Fibroblast of the aortic adventitia (primary cell): ENCODE data around the gene MAP3K6. TPM values are rescaled to one million over a fixed set of nuclear protein-coding genes. Genes with fewer than 3 reads are reported as not detected.

Source experiments
- DNase-seq: peaks from one replicate; pipeline ENCODE4 v3.0.0-alpha.2; 2010; ENCODE audit warnings: low read depth
- H3K4me3 ChIP-seq: 2 replicates; pipeline ENCODE4 v1.5.1; 2011; ENCODE audit warnings: low read depth, mild to moderate bottlenecking, control low read depth, low read length, moderate library complexity
- CTCF ChIP-seq: IDR thresholded peaks from 2 replicates; pipeline ENCODE4 v1.5.1; 2011; ENCODE audit warnings: mild to moderate bottlenecking, low read length, control low read depth, inconsistent platforms; ENCODE audit not compliant: insufficient read depth
- total RNA-seq: library from RNA; depleted of rRNA; stranded (reverse); fragments of >200 nt; gene quantifications from 2 replicates; pipeline ENCODE4 v1.2.3, GENCODE V29; 2012; ENCODE audit warnings: low replicate concordance

MAP3K6 gene
- total RNA-seq, 1 donor = 18.2 TPM

DNA sequence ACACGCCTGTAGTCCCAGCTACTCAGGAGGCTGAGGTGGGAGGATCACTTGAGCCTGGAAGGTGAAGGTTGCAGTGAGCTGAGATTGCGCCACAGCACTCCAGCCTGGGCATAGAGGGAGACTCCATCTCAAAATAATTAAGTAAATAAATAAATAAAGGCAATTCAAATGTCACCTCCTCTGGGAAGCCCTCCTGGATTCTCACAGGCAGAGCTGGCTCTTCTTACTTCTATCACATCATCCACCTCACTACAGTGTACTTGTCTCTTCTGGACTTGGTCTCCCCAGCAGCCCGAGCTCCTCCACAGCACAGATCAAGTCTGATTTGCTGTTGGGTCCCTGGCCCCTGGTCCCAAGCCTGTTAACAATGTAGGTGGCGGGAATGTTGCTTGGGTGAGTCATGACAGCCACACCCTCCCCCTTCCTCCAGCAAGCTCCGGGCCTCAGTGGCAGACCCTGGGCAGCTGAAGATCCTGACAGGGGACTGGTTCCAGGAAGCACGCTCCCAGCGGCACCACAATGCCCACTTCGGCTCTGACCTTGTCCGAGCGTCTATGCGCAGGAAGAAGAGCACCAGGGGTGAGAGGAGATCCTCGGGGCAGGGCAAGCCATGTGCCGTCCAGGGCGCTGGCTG lies 19.7 kb downstream of the MAP3K6 start:
- no peak overlapping the region for H3K4me3 ChIP-seq
- no peak for TF ChIP-seq CTCF
- no peak for DNase-seq

DNA sequence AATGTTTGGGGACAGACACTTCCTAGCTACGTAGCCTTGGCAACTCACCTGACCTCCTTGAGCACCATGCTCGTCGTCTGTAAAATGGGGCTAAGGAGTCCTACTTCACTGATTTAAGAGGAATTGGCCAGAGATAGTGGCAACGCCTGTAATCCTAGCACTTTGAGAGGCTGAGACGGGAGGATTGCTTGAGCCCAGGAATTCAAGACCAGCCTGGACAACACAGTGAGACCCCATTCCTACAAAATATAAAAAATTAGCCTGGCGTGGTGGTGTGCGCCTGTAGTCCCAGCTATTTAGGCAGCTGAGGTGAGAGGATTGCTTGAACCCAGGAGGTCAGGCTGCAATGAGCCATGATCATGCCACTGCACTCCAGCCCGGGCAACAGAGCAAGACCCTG lies 20.4 kb downstream of the MAP3K6 start:
- TF ChIP-seq CTCF = no peak
- no peak overlapping the region for H3K4me3 ChIP-seq
- DNase-seq = no peak

DNA sequence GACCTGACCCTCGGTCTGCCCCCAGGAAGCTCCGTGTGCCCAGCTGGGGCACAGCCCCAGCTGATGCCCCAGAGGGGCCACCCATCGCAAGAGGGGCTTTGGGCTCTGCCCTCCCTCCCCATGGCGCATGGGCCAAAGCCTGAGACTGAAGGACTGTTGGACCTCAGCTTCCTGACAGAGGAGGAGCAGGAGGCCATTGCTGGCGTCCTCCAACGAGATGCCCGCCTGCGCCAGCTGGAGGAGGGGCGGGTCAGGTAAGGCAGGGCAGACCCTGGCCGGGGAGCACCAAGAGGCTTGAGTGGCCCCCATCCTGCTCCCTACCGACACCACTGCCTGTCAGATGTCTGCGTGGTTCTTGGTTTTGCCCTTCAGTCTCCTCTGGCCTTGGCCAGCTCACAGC lies 21.5 kb downstream of the MAP3K6 start:
- H3K4me3 ChIP-seq = no peak overlapping the region
- no peak for DNase-seq
- no peak for TF ChIP-seq CTCF

- DNase-seq = no peak
- TF ChIP-seq CTCF = no peak
- no peak overlapping the region for H3K4me3 ChIP-seq
Measured at GRCh38 chr1:27343639-27344025, 23.1 kb downstream of the MAP3K6 start.

GRCh38 chr1:27342778-27343638 lies 23.8 kb downstream of the MAP3K6 start:
- H3K4me3 ChIP-seq = no peak overlapping the region
- no peak for TF ChIP-seq CTCF
- DNase-seq = no peak

GRCh38 chr1:27342391-27342777 lies 24.4 kb downstream of the MAP3K6 start:
- no peak for DNase-seq
- no peak for TF ChIP-seq CTCF

More at GRCh38 chr1:27342391-27342777, 24.4 kb downstream of the MAP3K6 start:
- no peak overlapping the region for H3K4me3 ChIP-seq
